Activated naive CD4-positive, alpha-beta T cell treated with anti-CD3 and anti-CD28 coated beads, Interleukin-2, amount 10 ng/mL, durations not matched to agents 5 hours and 36 hours (primary cell): ENCODE measurements around the gene SACS. TPM values are rescaled to one million over a fixed set of nuclear protein-coding genes. Genes with fewer than 3 reads are reported as not detected.

ENCODE experiments used
- total RNA-seq, 2 experiments: library from RNA; stranded (reverse); gene quantifications; one replicate each; pipeline ENCODE4 v1.2.3, GENCODE V29; 2021

SACS gene
- 10 to 100 TPM; 27.1 to 28.6 TPM for total RNA-seq

GRCh38 chr13:23433171-23434153 lies at the start of gene SACS:
Gene SACS, minus strand, starts transcription at chr13:23433702. Its CDS starts 22,463 bp downstream, at chr13:23411239.

Other genes with a start within 250 kb of the SACS start
- gene TNFRSF19, start 136.7 kb upstream of the SACS start, total RNA-seq: not detected